Astrocyte (in vitro differentiated cells and primary cell): ENCODE data around the gene FBXO11. TPM values are rescaled to one million over a fixed set of nuclear protein-coding genes. Genes with fewer than 3 reads are reported as not detected.

ENCODE experiments used
- DNase-seq: peaks from one replicate; pipeline ENCODE4 v3.0.0-alpha.2; 2010; ENCODE audit warnings: low read depth
- FAIRE-seq: peaks from 2 replicates; lab custom pipeline; 2011; peaks lifted over from hg19 to GRCh38; lab: Jason Lieb, UNC
- H2AFZ ChIP-seq: 2 replicates; pipeline ENCODE4 v1.6.0; 2012; ENCODE audit warnings: low read depth, low read length, inconsistent platforms
- H3K27ac ChIP-seq: 2 replicates; pipeline ENCODE4 v1.5.1; 2011; ENCODE audit warnings: low read depth, low read length, inconsistent platforms
- H3K27me3 ChIP-seq: 2 replicates; pipeline ENCODE4 v1.6.0; 2011; ENCODE audit warnings: low read length, inconsistent platforms; ENCODE audit not compliant: insufficient read depth
- H3K36me3 ChIP-seq: 2 replicates; pipeline ENCODE4 v1.5.1; 2011; ENCODE audit warnings: low read length, inconsistent platforms; ENCODE audit not compliant: insufficient read depth
- H3K4me1 ChIP-seq: 2 replicates; pipeline ENCODE4 v1.5.1; 2011; ENCODE audit warnings: low read length, inconsistent platforms; ENCODE audit not compliant: insufficient read depth
- H3K4me2 ChIP-seq: 2 replicates; pipeline ENCODE4 v1.6.0; 2012; ENCODE audit warnings: low read length, inconsistent platforms
- H3K4me3 ChIP-seq: 2 replicates; pipeline ENCODE4 v1.5.1; 2011; ENCODE audit warnings: low read depth, mild to moderate bottlenecking, low read length, inconsistent platforms; ENCODE audit not compliant: insufficient read depth
- H3K79me2 ChIP-seq: 2 replicates; pipeline ENCODE4 v1.6.0; 2012; ENCODE audit warnings: mild to moderate bottlenecking, low read length, inconsistent platforms; ENCODE audit not compliant: insufficient read depth
- H3K9ac ChIP-seq: 2 replicates; pipeline ENCODE4 v1.6.0; 2012; ENCODE audit warnings: mild to moderate bottlenecking, low read length, inconsistent platforms
- H3K9me3 ChIP-seq: 2 replicates; pipeline ENCODE4 v1.5.1; 2012; ENCODE audit warnings: low read depth, mild to moderate bottlenecking, low read length, inconsistent platforms; ENCODE audit not compliant: insufficient read depth
- H4K20me1 ChIP-seq: 2 replicates; pipeline ENCODE4 v1.6.0; 2012; ENCODE audit warnings: low read length, inconsistent platforms; ENCODE audit not compliant: insufficient read depth
- H3K27ac Mint-ChIP-seq: one replicate; pipeline ENCODE4 v1.8.0; 2021; ENCODE audit warnings: mild to moderate bottlenecking, mixed read lengths; ENCODE audit not compliant: unreplicated experiment
- H3K27me3 Mint-ChIP-seq: one replicate; pipeline ENCODE4 v1.8.0; 2021; ENCODE audit warnings: low read depth, mixed read lengths; ENCODE audit not compliant: unreplicated experiment
- H3K36me3 Mint-ChIP-seq: one replicate; pipeline ENCODE4 v1.8.0; 2021; ENCODE audit warnings: low read depth, mixed read lengths; ENCODE audit not compliant: unreplicated experiment
- H3K4me1 Mint-ChIP-seq: one replicate; pipeline ENCODE4 v1.8.0; 2021; ENCODE audit warnings: low read depth, mixed read lengths; ENCODE audit not compliant: unreplicated experiment
- H3K4me3 Mint-ChIP-seq: one replicate; pipeline ENCODE4 v1.8.0; 2021; ENCODE audit warnings: mild to moderate bottlenecking, moderate library complexity, mixed read lengths; ENCODE audit not compliant: unreplicated experiment
- H3K9me3 Mint-ChIP-seq: one replicate; pipeline ENCODE4 v1.8.0; 2021; ENCODE audit warnings: mild to moderate bottlenecking, mixed read lengths; ENCODE audit not compliant: unreplicated experiment
- CTCF ChIP-seq: IDR thresholded peaks from 2 replicates; pipeline ENCODE4 v1.5.1; 2011; ENCODE audit warnings: low read depth, mild to moderate bottlenecking, inconsistent platforms, low read length, moderate library complexity; ENCODE audit not compliant: insufficient read depth
- EZH2 ChIP-seq: IDR thresholded peaks from 2 replicates; pipeline ENCODE4 v1.6.1; 2012; ENCODE audit warnings: mild to moderate bottlenecking, low read length, inconsistent platforms; ENCODE audit not compliant: insufficient read depth
- total RNA-seq: library from RNA; stranded (reverse); gene quantifications from 2 replicates; pipeline ENCODE4 v1.2.1, GENCODE V29; 2021

Gene FBXO11
- total RNA-seq, 1 donor from 2014 or later, result 70.8 TPM

GRCh38 chr2:47741101-47741500 is 165.2 kb downstream of the FBXO11 start:
- no peak overlapping the region for H3K9ac ChIP-seq
- no peaks in the 10 kb centered on the region for H3K9me3 ChIP-seq
- DNase-seq, result no peak
- no peaks in the 10 kb centered on the region for H3K4me1 Mint-ChIP-seq
- FAIRE-seq, result no peak
- H3K27me3 ChIP-seq, result peaks cover 13% of the 10 kb centered on the region
- no peaks in the 10 kb centered on the region for H3K4me1 ChIP-seq
- no peaks in the 10 kb centered on the region for H3K9me3 Mint-ChIP-seq
- no peak overlapping the region for H3K4me3 Mint-ChIP-seq
- H4K20me1 ChIP-seq, result no peaks in the 10 kb centered on the region
- H3K27ac Mint-ChIP-seq, result no peak overlapping the region
- no peaks in the 10 kb centered on the region for H3K27me3 Mint-ChIP-seq
- H3K4me2 ChIP-seq, result no peak overlapping the region
- H3K79me2 ChIP-seq, result no peaks in the 10 kb centered on the region
- H3K27ac ChIP-seq, result no peak overlapping the region
- H3K36me3 Mint-ChIP-seq, result no peaks in the 10 kb centered on the region
- H3K4me3 ChIP-seq, result no peak overlapping the region
- TF ChIP-seq EZH2, result no peak
- no peak for TF ChIP-seq CTCF
- no peaks in the 10 kb centered on the region for H3K36me3 ChIP-seq
- H2AFZ ChIP-seq, result no peak overlapping the region

Other genes with a start within 250 kb of the FBXO11 start
- 53.8 and 55.0 TPM in 2 replicates for gene MSH6, start 123.4 kb downstream of the FBXO11 start, total RNA-seq